Erythroblast (primary cell): ENCODE data around the gene CACNA2D2.

ENCODE experiments used
- GATA1 ChIP-seq: IDR thresholded peaks from 2 replicates; pipeline ENCODE4 v1.6.1; 2011; ENCODE audit warnings: low read depth, mild to moderate bottlenecking, control low read depth, low read length, moderate library complexity
- POLR2A ChIP-seq: IDR thresholded peaks from 2 replicates; pipeline ENCODE4 v1.6.1; 2011; ENCODE audit warnings: mild to moderate bottlenecking, low read length

DNA sequence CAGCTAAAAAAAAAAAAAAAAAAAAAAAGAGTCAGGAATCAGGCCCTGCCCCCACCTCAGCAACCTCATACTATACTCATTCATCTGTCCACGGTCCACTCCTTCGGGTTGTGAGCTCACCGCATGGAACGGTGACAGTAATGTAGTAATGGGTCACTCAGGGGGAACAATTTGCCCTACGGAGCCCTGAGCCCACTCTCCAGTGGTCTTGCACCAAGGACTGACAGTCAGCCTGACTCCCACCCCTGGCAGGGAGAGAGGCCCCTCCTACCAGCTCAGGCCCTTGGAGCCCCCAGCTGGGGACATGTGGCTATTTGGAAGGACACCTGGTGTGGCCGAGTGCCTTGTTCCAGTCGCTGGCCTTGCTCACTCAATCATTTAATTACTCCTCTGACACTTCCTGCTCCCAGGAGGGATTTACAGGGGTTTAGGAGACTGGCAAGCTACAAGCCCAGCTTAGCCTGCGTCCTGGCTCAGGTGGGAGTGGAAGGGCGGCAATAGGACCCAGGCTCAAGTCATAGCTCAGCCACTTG is 19.9 kb upstream of the CACNA2D2 start:
- TF ChIP-seq POLR2A (no peak), GATA1 (no peak)
